Measurements from ENCODE around the gene ROS1. TPM values are rescaled to one million over a fixed set of nuclear protein-coding genes. Genes with fewer than 3 reads are reported as not detected.
A peak's percentile ranks its signal among the peaks of the same experiment; 100 is the strongest.
"Not testable (repeated sequence)": the region's sequence is repeated elsewhere in the genome, so short reads cannot be mapped to it uniquely, and the experiment has no call there.

Gene ROS1
- total and polyA plus RNA-seq, 11 donors, result 0.01 to 0.07 (median 0.05) TPM; not detected in 7

DNA sequence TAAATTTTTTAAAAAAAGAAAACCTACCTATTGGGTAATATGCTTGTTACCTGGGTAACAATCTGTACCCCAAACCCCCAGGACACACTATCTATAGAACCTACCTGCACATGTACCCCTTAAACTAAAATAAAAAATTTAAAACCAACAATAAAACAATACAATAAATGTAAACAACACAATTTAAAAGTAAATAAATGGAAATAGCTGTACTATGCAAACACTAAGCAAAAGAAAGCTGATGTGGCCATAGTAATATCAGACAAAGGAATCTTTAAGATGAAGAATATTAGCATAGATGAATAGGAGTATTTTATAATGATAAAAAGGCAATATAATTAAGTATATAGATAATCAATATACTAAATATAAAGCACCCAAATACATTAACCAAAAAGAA, 50.3 kb downstream of the ROS1 start:
- Histone ChIP-seq H3K27ac (no peak overlapping the region), H3K27me3 (no peaks in the 10 kb centered on the region), H3K36me3 (no peaks in the 10 kb centered on the region), H3K4me3 (no peak overlapping the region), H3K4me1 (no peaks in the 10 kb centered on the region), H3K9me3 (peaks cover 0 to 25% (median 0%) of the 10 kb centered on the region in 12 donors)
- DNase-seq (no peak), ATAC-seq (no peak)
- intact Hi-C loops (cut with DNase I), result no loop called here
- no peak for TF ChIP-seq POLR2A (IDR thresholded peaks at IDR 0.05)
- TF ChIP-seq, protein P1, sequence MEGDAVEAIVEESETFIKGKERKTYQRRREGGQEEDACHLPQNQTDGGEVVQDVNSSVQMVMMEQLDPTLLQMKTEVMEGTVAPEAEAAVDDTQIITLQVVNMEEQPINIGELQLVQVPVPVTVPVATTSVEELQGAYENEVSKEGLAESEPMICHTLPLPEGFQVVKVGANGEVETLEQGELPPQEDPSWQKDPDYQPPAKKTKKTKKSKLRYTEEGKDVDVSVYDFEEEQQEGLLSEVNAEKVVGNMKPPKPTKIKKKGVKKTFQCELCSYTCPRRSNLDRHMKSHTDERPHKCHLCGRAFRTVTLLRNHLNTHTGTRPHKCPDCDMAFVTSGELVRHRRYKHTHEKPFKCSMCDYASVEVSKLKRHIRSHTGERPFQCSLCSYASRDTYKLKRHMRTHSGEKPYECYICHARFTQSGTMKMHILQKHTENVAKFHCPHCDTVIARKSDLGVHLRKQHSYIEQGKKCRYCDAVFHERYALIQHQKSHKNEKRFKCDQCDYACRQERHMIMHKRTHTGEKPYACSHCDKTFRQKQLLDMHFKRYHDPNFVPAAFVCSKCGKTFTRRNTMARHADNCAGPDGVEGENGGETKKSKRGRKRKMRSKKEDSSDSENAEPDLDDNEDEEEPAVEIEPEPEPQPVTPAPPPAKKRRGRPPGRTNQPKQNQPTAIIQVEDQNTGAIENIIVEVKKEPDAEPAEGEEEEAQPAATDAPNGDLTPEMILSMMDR (IDR thresholded peaks at IDR 0.05), result no peak

DNA sequence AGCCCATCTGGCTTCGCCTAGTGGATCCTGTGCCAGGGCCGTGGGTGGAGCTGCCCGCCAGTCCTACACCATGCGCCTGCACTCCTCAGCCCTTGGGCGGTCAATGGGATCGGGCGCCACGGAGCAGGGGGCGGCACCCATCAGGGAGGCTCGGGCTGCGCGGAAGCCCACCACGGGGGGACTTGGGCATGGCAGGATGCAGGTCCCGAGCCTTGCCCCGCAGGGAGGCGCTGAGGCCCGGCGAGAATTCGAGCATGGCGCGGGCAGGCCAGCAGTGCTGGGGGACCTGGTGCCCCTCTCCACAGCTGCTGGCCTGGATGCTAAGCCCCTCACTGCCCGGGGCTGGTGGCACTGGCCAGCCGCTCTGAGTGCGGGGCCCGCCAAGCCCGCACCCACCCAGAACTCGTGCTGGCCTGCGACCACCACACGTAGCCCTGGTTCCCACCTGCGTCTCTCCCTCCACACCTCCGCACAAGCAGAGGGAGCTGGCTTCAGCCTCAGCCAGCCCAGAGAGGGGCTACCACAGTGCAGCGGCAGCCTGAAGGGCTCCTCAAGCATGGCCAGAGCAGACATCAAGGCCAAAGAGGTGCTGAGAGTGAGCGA, 52.4 kb downstream of the ROS1 start:
- Histone ChIP-seq H3K4me3 (no peak overlapping the region), H3K27ac (no peak overlapping the region), H3K36me3 (no peaks in the 10 kb centered on the region), H3K9me3 (peaks cover 0 to 25% (median 0%) of the 10 kb centered on the region in 12 donors), H3K27me3 (no peaks in the 10 kb centered on the region), H3K4me1 (no peaks in the 10 kb centered on the region)
- TF ChIP-seq, protein P1 (IDR thresholded peaks at IDR 0.05), result no peak
- no peak for TF ChIP-seq POLR2A (IDR thresholded peaks at IDR 0.05)
- WGBS, 4 donors, result 93 to 96% (median 94%) methylated on average over 15 to 33 of the region's 33 CpGs
- intact Hi-C loops (cut with DNase I), result no loop called here
- ATAC-seq (no peak), DNase-seq (peak in 1 of 5 donors; percentile 60)

DNA sequence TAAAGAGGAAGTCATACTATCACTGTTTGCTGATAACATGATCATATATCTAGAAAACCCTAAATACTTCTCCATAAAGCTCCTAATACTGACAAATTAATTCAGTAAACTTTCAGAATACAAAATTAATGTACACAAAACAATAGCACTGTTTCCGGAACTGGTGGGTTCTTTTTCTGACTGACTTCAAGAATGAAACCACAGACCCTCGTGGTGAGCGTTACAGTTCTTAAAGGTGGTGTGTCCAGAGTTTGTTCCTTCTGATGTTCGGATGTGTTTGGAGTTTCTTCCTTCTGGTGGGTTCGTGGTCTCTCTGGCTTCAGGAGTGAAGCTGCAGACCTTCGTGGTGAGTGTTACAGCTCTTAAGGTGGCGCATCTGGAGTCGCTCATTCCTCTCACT, 53.5 kb downstream of the ROS1 start:
- H3K4me3 ChIP-seq, result not testable (repeated sequence)

DNA sequence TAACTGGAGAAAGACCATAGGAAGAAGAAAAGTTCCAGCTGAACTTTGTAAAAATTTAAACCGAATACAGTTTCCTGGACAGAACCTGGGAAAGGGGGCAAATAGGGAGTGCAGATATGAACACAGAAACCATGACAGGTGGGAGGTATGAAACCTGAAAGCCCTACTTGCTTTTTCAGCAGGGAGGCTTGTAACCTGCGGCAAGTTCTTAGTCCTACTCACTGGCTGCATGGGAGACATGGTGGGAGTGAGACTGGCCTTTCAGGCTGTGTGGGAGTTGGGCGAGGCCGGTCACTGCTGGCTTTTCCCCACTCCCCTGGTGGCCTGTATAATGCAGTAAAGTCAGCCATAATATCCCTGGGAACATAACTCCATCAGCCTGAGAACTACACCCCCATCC, 54.2 kb downstream of the ROS1 start:
- ATAC-seq (no peak), DNase-seq (no peak)
- Histone ChIP-seq H3K27me3 (no peaks in the 10 kb centered on the region), H3K4me1 (no peaks in the 10 kb centered on the region), H3K27ac (no peak overlapping the region), H3K36me3 (no peaks in the 10 kb centered on the region), H3K9me3 (peaks cover 0 to 18% (median 0%) of the 10 kb centered on the region in 12 donors), H3K4me3 (no peak overlapping the region)
- WGBS, 4 donors, result 65 to 88% (median 80%) methylated on average over 4 of the region's 4 CpGs
- TF ChIP-seq POLR2A (IDR thresholded peaks at IDR 0.05), result no peak
- TF ChIP-seq, protein P1 (IDR thresholded peaks at IDR 0.05), result no peak
- intact Hi-C loops (cut with DNase I), result no loop called here

More for the DNA sequence above, 53.5 kb downstream of the ROS1 start:
- H3K27me3 ChIP-seq; DNase-seq; H3K27ac ChIP-seq; H3K36me3 ChIP-seq; H3K4me1 ChIP-seq; ATAC-seq; intact Hi-C loops (cut with DNase I): not testable (repeated sequence)
- H3K9me3 ChIP-seq, result peaks cover 0 to 18% (median 0%) of the 10 kb centered on the region in 12 donors
- WGBS, 4 donors, result 76 to 91% (median 83%) methylated on average over 8 of the region's 8 CpGs

DNA sequence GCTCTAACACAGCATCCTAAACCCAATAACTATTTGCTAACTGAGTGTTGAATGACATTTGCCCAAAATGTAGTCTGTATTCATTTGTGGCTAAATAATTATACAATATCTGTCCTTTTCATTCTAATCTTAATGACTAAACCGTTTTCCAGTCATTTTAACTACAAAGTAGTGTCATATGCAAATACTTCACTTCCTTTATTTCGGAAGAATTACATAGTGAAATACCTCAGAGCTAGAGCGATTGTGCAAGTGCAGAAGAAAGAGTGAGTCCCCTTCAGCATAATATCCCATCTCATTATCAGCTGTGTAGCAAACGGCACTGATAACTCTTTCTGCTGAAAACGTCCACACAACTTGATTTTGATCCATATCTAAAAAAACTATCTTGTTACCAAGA, 66.2 kb downstream of the ROS1 start:
- TF ChIP-seq, protein P1 (IDR thresholded peaks at IDR 0.05), result no peak
- TF ChIP-seq POLR2A (IDR thresholded peaks at IDR 0.05), result no peak
- 58 to 65% (median 60%) methylated on average over 5 of the region's 5 CpGs for WGBS, 4 donors
- no peak overlapping the region for H3K27ac ChIP-seq
- no peaks in the 10 kb centered on the region for H3K9me3 ChIP-seq
- no peak overlapping the region for H3K4me3 ChIP-seq
- no peaks in the 10 kb centered on the region for H3K27me3 ChIP-seq
- ATAC-seq, result no peak
- H3K4me1 ChIP-seq, result no peaks in the 10 kb centered on the region
- intact Hi-C loops (cut with DNase I), result loop anchor here in 2 of 10 donors (10.0 kb wide), 1 partner anchor 85 kb away; no protein-coding TSS in a partner anchor
- DNase-seq, result no peak
- H3K36me3 ChIP-seq, result no peaks in the 10 kb centered on the region
